GM18508 (cell line): ENCODE data around the gene PSMD11.

ENCODE experiments used
- ATAC-seq: cut with Tn5 transposase; IDR thresholded peaks from one replicate; pipeline ENCODE4 v1.9.1; 2021; ENCODE audit warnings: moderate number of reproducible peaks; ENCODE audit not compliant: insufficient read depth, unreplicated experiment

The PSMD11 gene

GRCh38 chr17:32463304-32463703 is 19.0 kb downstream of the PSMD11 start:
- ATAC-seq: no peak

- no peak for ATAC-seq
Observed at GRCh38 chr17:32464374-32464773, 20.1 kb downstream of the PSMD11 start.

- no peak for ATAC-seq
Observed at GRCh38 chr17:32467949-32468348, 23.6 kb downstream of the PSMD11 start.

- no peak for ATAC-seq
Observed at GRCh38 chr17:32470405-32471167, 26.3 kb downstream of the PSMD11 start.

GRCh38 chr17:32471652-32472051 is 27.3 kb downstream of the PSMD11 start:
- ATAC-seq: no peak

GRCh38 chr17:32475258-32475657 is 30.9 kb downstream of the PSMD11 start:
- ATAC-seq: no peak

- no peak for ATAC-seq
Observed at GRCh38 chr17:32477220-32477619, 32.9 kb downstream of the PSMD11 start.

- no peak for ATAC-seq
Observed at GRCh38 chr17:32479074-32479617, 34.8 kb downstream of the PSMD11 start.

GRCh38 chr17:32481193-32481592 is 36.9 kb downstream of the PSMD11 start:
- no peak for ATAC-seq

GRCh38 chr17:32482568-32483320 is 38.4 kb downstream of the PSMD11 start:
- no peak for ATAC-seq

- ATAC-seq: no peak
Observed at GRCh38 chr17:32483451-32484019, 39.2 kb downstream of the PSMD11 start.

GRCh38 chr17:32484041-32484461 is 39.7 kb downstream of the PSMD11 start:
- no peak for ATAC-seq

GRCh38 chr17:32484628-32485027 is 40.3 kb downstream of the PSMD11 start:
- ATAC-seq: no peak

GRCh38 chr17:32485261-32486110 is 41.2 kb downstream of the PSMD11 start:
- ATAC-seq: no peak

- no peak for ATAC-seq
Observed at GRCh38 chr17:32486111-32486700, 41.9 kb downstream of the PSMD11 start.

GRCh38 chr17:32486701-32487472 is 42.6 kb downstream of the PSMD11 start, which contains the start of gene CDK5R1:
CDK5R1 (plus strand) TSS chr17:32486993; CDS start chr17:32487621, 628 bp downstream.
- no peak for ATAC-seq

GRCh38 chr17:32487473-32488176 is 43.3 kb downstream of the PSMD11 start:
- no peak for ATAC-seq

GRCh38 chr17:32488177-32488542 is 43.9 kb downstream of the PSMD11 start:
- ATAC-seq: no peak
